ENCODE results near the gene ABHD1. TPM values are rescaled to one million over a fixed set of nuclear protein-coding genes. Genes with fewer than 3 reads are reported as not detected.

The ABHD1 gene
- total RNA-seq, 2 experiments from 2014 or later = 0.44 to 0.54 TPM

DNA sequence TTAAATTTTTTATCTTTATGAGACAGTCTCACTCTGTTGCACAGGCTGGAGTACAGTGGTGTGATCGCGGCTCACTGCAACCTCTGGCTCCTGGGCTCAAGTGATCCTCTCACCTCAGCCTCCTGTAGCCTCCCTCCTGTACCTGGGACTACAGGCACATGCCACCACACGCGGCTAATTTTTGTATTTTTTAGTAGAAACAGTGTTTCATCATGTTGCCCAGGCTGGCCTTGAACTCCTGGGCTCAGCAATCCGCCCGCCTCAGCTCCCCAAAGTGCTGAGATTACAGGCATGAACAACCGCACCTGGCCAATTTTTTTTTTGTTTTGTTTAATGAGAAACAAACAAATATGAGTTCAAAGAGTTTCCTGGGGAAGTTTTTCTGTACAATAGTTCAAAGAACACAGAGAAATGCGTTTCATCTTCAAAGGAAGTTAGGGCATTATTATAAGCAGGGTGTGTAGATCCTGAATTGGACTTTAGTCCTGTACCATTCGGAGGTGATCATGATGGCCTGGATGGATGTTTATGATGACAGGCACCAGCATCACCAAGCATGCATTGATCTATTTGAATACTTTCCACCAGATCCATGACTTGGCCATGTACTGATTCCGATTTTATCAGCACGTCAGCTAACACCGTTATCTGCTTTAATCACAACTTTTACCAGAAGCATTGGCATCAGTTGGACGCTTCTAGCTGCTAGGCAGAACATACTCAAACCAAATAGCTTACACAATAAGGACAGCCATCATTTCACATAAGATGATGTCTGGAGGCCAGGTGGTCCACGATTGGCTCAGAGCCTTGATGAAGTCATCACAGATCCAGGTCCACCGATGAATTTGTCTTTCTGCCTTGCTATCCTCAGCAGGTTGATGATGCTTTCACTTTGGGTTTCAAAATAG, 54.1 kb downstream of the ABHD1 start:
- Mint-ChIP-seq H3K27ac (no peak overlapping the region), H3K36me3 (no peaks in the 10 kb centered on the region), H3K27me3 (peaks cover 30% of the 10 kb centered on the region), H3K9me3 (no peaks in the 10 kb centered on the region), H3K4me3 (no peak overlapping the region), H3K4me1 (no peaks in the 10 kb centered on the region)
- no peak for DNase-seq

DNA sequence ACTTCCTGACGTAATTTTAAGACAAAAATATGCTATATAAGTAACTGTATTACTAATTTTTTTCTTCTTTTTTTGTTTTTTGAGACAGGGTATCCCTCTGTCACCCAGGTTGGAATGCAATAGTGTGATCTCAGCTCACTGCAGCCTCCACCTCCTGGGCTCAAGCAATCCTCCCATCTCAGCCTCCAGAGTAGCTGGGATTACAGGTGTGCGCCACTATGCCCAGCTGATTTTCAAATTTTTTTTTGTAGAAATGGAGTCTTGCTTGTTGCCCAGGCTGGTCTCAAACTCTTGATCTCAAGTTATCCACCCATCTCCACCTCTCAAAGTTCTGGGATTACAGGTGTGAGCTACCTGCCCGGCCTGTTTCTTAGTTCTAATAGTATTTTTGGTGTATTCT, 54.9 kb downstream of the ABHD1 start:
- Mint-ChIP-seq H3K4me3 (no peak overlapping the region), H3K27ac (no peak overlapping the region), H3K36me3 (no peaks in the 10 kb centered on the region), H3K4me1 (no peaks in the 10 kb centered on the region), H3K27me3 (peaks cover 31% of the 10 kb centered on the region), H3K9me3 (no peaks in the 10 kb centered on the region)
- no peak for DNase-seq

DNA sequence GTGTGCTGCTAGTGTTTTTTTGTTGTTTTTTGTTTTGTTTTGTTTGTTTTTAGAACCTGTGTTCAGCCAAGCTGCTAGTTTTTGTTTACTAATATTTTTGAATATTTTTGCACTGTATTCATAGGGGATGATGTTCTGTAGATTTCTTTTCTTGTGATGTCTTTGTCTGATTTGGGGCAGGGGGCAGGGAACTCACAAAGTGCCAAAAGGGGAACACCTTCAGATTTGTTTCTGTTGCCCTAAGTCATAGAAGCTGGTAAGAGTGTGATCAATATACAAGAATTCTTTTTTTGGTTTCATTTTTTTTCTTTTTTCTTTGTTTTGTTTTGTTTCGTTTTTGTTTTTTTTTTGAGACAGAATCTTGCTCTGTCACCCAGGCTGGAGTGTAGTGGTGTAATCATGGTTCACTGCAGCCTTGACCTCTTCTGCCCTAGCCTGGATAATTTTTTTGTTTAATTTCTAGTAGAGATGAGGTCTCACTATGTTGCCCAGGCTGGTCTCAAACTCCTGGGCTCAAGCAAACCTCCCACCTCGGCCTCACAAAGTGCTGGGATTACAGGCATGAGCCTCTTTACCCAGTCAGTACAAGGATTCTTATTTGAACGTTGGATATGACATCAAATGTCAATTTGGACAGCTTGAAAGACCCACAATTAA, 55.9 kb downstream of the ABHD1 start:
- no peaks in the 10 kb centered on the region for H3K4me1 Mint-ChIP-seq
- no peak overlapping the region for H3K4me3 Mint-ChIP-seq
- H3K9me3 Mint-ChIP-seq = no peaks in the 10 kb centered on the region
- no peak for DNase-seq
- no peaks in the 10 kb centered on the region for H3K36me3 Mint-ChIP-seq
- H3K27me3 Mint-ChIP-seq = peaks cover 35% of the 10 kb centered on the region
- H3K27ac Mint-ChIP-seq = no peak overlapping the region

Other genes with a start within 250 kb of the ABHD1 start
- 1 to 10 TPM; 2.0 to 2.3 TPM for gene MAPRE3, start 153.2 kb upstream of the ABHD1 start, total RNA-seq
- gene TMEM214, start 90.8 kb upstream of the ABHD1 start, total RNA-seq = 10 to 100 TPM; 50.6 to 54.3 TPM
- gene AGBL5, start 72.1 kb upstream of the ABHD1 start, total RNA-seq = 10 to 100 TPM; 14.8 to 15.2 TPM
- gene OST4, start 52.2 kb upstream of the ABHD1 start, total RNA-seq = 100 to 1,000 TPM; 282 to 290 TPM
- under 1 TPM; 0.62 to 0.76 TPM for gene EMILIN1, start 45.2 kb upstream of the ABHD1 start, total RNA-seq
- 10 to 100 TPM; 12.6 to 12.8 TPM for gene KHK, start 37.0 kb upstream of the ABHD1 start, total RNA-seq
- 1 to 10 TPM; 8.8 to 9.8 TPM for gene CGREF1, start 4.7 kb upstream of the ABHD1 start, total RNA-seq
- 10 to 100 TPM; 62.1 to 63.3 TPM for gene PREB, start 10.8 kb downstream of the ABHD1 start, total RNA-seq
- gene PRR30, start 15.6 kb downstream of the ABHD1 start, total RNA-seq = not detected
- gene TCF23, start 25.2 kb downstream of the ABHD1 start, total RNA-seq = not detected
- gene ATRAID, start 88.2 kb downstream of the ABHD1 start, total RNA-seq = 10 to 100 TPM; 75.4 to 77.4 TPM
- 10 to 100 TPM; 74.2 to 81.9 TPM for gene SLC5A6, start 88.5 kb downstream of the ABHD1 start, total RNA-seq
- gene CAD, start 93.6 kb downstream of the ABHD1 start, total RNA-seq = 100 to 1,000 TPM; 134 TPM
- under 1 TPM; 0.14 to 0.22 TPM for gene SLC30A3, start 139.2 kb downstream of the ABHD1 start, total RNA-seq
- not detected for gene DNAJC5G, start 151.6 kb downstream of the ABHD1 start, total RNA-seq
- gene TRIM54, start 158.6 kb downstream of the ABHD1 start, total RNA-seq = under 1 TPM; 0.24 to 0.33 TPM
- gene UCN, start 184.6 kb downstream of the ABHD1 start, total RNA-seq = 1 to 10 TPM; 1.3 to 1.6 TPM
- gene MPV17, start 199.3 kb downstream of the ABHD1 start, total RNA-seq = 10 to 100 TPM; 84.4 to 87.8 TPM
- 10 to 100 TPM; 77.4 to 83.9 TPM for gene GTF3C2, start 232.9 kb downstream of the ABHD1 start, total RNA-seq
- gene EIF2B4, start 246.5 kb downstream of the ABHD1 start, total RNA-seq = 10 to 100 TPM; 41.2 to 43.6 TPM
- 10 to 100 TPM; 88.1 to 96.0 TPM for gene SNX17, start 246.8 kb downstream of the ABHD1 start, total RNA-seq

Data from activated naive CD8-positive, alpha-beta T cell treated with anti-CD3 and anti-CD28 coated beads for 36 hours (primary cell).